ENCODE measurements around the gene GAGE10. TPM values are rescaled to one million over a fixed set of nuclear protein-coding genes. Genes with fewer than 3 reads are reported as not detected.

Gene GAGE10
- total RNA-seq, 2 experiments from 2014 or later = not detected

DNA sequence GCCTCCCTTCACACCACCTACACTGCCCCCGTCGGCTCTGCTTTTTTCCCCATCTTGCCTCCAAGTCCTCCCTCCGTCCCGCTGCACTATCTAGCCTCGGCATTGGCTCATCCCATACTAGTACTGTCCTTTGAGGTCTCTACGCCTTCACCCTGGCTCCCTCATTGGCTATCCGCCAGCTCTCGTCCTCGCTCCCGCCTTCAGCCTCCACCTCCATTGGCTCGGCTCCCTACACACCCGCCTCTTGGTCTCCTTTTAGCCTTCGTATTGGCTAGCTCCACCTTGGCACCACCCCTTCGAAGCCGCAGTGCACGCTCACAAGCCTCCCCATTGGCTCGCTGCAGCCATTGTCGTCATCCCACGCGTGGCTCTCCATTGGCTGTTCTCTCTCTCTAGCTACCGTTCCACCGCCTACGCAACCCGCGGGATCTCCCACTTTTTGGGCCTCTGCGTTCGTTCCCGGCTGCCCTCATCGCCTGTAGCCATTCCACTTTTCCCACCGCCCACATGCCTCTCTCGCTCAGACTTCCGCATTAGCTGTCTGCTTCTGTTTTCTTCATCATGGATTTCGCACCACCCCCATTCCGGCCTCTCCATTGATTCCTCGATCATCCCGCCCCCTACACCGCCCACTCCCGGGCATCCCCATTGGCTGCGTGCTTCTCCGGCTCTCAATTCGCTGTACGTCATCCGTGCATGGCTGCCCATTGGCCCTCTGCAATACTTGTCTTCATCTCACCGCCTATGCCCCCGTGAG, 34.3 kb upstream of the GAGE10 start:
- Mint-ChIP-seq H3K27ac (peak overlapping the region; percentile 100), H3K4me1 (peaks cover 62% of the 10 kb centered on the region), H3K9me3 (ENCODE audit: low read depth) (no peaks in the 10 kb centered on the region), H3K4me3 (peak overlapping the region; percentile 98), H3K27me3 (no peaks in the 10 kb centered on the region), H3K36me3 (peaks cover 17% of the 10 kb centered on the region)
- ATAC-seq (peak; percentile 84), DNase-seq (peak; percentile 97)
- CTCF ChIA-PET = interaction anchor here (2.0 kb wide), 1 partner anchor 76 kb away, joined by 7 read pairs; no protein-coding TSS in a partner anchor

GRCh38 chrX:49269767-49270248, 33.6 kb upstream of the GAGE10 start, which contains the start of gene PPP1R3F:
TSS of gene PPP1R3F (plus strand) at chrX:49269793. CDS start at chrX:49269870, 77 bp downstream.
- H3K4me1 Mint-ChIP-seq = peaks cover 63% of the 10 kb centered on the region
- H3K4me3 Mint-ChIP-seq = peak within 1 kb of the TSS; percentile 98
- ATAC-seq (peak; percentile 6), DNase-seq (no peak)
- CTCF ChIA-PET = interaction anchor here (2.0 to 2.6 kb wide), 2 partner anchors 11 to 77 kb away, joined by 5 to 7 read pairs; no protein-coding TSS in a partner anchor
- H3K9me3 Mint-ChIP-seq (ENCODE audit: low read depth) = no peaks in the 10 kb centered on the region
- peaks cover 23% of the 10 kb centered on the region for H3K36me3 Mint-ChIP-seq
- peak within 1 kb of the TSS; percentile 100 for H3K27ac Mint-ChIP-seq
- H3K27me3 Mint-ChIP-seq = no peaks in the 10 kb centered on the region

- H3K27ac Mint-ChIP-seq = peak overlapping the region; percentile 95
- H3K36me3 Mint-ChIP-seq = peaks cover 29% of the 10 kb centered on the region
- DNase-seq (no peak), ATAC-seq (no peak)
- peaks cover 64% of the 10 kb centered on the region for H3K4me1 Mint-ChIP-seq
- H3K4me3 Mint-ChIP-seq = peak overlapping the region; percentile 80
- no peaks in the 10 kb centered on the region for H3K27me3 Mint-ChIP-seq
- CTCF ChIA-PET = interaction anchor here (2.6 kb wide), 1 partner anchor 11 kb away, joined by 5 read pairs; no protein-coding TSS in a partner anchor
- H3K9me3 Mint-ChIP-seq (ENCODE audit: low read depth) = no peaks in the 10 kb centered on the region
These were observed 33.1 kb upstream of the GAGE10 start for GRCh38 chrX:49270249-49270921.

- H3K9me3 Mint-ChIP-seq (ENCODE audit: low read depth) = no peaks in the 10 kb centered on the region
- H3K4me1 Mint-ChIP-seq = peaks cover 70% of the 10 kb centered on the region
- no peaks in the 10 kb centered on the region for H3K27me3 Mint-ChIP-seq
- H3K27ac Mint-ChIP-seq = peak overlapping the region; percentile 95
- peak overlapping the region; percentile 80 for H3K4me3 Mint-ChIP-seq
- ATAC-seq (no peak), DNase-seq (no peak)
- CTCF ChIA-PET = interaction anchor here (0.9 to 2.6 kb wide), 3 partner anchors 10 to 80 kb away, joined by 3 to 6 read pairs (median 5); no protein-coding TSS in a partner anchor
- peaks cover 32% of the 10 kb centered on the region for H3K36me3 Mint-ChIP-seq
These were observed 32.1 kb upstream of the GAGE10 start for GRCh38 chrX:49271341-49271740.

DNA sequence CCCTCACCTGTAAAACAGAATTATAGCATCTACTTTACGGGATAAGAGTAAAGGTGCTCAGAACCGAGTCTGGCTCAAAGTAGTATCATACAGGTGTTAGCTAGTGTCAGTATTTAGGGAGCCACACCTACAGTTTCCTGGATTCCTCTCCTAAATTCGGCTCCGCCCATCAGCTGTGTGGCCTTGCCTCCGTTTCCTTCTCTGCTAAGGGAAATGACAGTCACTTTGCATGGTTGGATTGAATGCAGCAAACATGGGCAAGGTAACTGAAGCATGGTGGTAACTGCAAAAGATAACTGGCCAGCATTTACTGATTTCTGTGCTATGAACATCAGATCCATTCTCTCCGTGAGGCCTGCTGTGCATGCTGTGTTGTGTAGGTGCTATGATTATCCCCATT, 31.0 kb upstream of the GAGE10 start:
- CTCF ChIA-PET = interaction anchor here (1.3 to 2.1 kb wide), 4 partner anchors 15 to 117 kb away, joined by 4 to 6 read pairs (median 6); no protein-coding TSS in a partner anchor
- Mint-ChIP-seq H3K27ac (peak overlapping the region; percentile 95), H3K27me3 (no peaks in the 10 kb centered on the region), H3K9me3 (ENCODE audit: low read depth) (no peaks in the 10 kb centered on the region), H3K4me1 (peaks cover 75% of the 10 kb centered on the region), H3K36me3 (peaks cover 32% of the 10 kb centered on the region), H3K4me3 (peak overlapping the region; percentile 80)
- DNase-seq = peak; percentile 59
- ATAC-seq = no peak

DNA sequence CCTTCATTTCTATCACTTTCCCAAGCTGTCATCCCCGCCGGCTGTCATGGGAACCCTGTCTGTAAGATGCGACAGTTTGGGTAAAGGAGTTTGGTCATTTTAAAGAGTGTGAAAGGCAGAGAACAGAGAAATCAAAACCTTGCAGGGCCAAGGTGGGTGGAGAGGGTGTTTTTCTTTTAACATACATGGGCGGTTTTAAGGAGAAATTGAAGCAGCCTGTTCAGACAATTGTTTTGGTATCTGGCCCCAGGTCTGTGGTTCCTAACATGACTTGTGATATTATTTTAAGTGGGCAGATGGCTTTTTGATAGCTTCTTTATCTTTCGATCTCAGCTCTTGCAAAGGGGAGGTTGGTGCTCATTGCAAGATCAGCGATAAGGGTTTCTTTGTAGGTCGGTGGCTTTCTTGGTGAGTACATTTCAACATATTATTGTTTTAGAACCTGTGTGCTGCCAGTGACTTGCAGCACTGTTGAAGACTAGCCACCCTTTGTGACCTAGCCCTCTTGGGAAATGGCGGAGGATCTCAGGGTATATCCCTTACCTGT, 30.2 kb upstream of the GAGE10 start:
- H3K4me1 Mint-ChIP-seq = peaks cover 76% of the 10 kb centered on the region
- H3K27ac Mint-ChIP-seq = peak overlapping the region; percentile 95
- peak overlapping the region; percentile 80 for H3K4me3 Mint-ChIP-seq
- ATAC-seq (peak; percentile 2), DNase-seq (peak; percentile 77)
- CTCF ChIA-PET = interaction anchor here (1.3 to 2.1 kb wide), 4 partner anchors 14 to 118 kb away, joined by 4 to 6 read pairs (median 6); no protein-coding TSS in a partner anchor
- no peaks in the 10 kb centered on the region for H3K9me3 Mint-ChIP-seq (ENCODE audit: low read depth)
- peaks cover 32% of the 10 kb centered on the region for H3K36me3 Mint-ChIP-seq
- H3K27me3 Mint-ChIP-seq = no peaks in the 10 kb centered on the region

DNA sequence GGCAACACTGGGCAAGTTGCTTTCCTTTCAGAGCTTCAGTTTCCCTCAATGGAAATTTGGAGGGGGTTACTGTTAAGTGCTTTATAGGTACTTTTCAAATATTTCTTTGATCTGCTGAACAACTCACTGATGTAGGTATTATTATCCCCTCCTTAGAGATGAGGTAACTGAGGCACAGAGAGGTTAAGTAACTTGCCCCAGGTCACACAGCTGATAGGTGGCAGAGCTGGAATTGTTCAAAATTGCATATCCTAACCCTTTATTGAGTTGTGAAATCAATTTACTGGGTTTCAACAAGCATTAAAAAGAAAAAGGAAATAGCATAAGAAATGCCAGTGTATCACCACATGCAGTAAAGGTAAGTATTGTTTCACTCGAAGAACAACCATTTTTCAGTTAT, 27.2 kb upstream of the GAGE10 start:
- peaks cover 31% of the 10 kb centered on the region for H3K36me3 Mint-ChIP-seq
- no peak for DNase-seq
- ATAC-seq = no peak
- peaks cover 88% of the 10 kb centered on the region for H3K4me1 Mint-ChIP-seq
- H3K4me3 Mint-ChIP-seq = peak overlapping the region; percentile 32
- H3K27ac Mint-ChIP-seq = peak overlapping the region; percentile 95
- H3K27me3 Mint-ChIP-seq = no peaks in the 10 kb centered on the region
- CTCF ChIA-PET = no interaction called here
- no peaks in the 10 kb centered on the region for H3K9me3 Mint-ChIP-seq (ENCODE audit: low read depth)

- Mint-ChIP-seq H3K4me1 (peaks cover 84% of the 10 kb centered on the region), H3K36me3 (peaks cover 27% of the 10 kb centered on the region), H3K27ac (peak overlapping the region; percentile 95), H3K27me3 (no peaks in the 10 kb centered on the region), H3K4me3 (peak overlapping the region; percentile 60), H3K9me3 (ENCODE audit: low read depth) (no peaks in the 10 kb centered on the region)
- peak; percentile 4 for ATAC-seq
- CTCF ChIA-PET = no interaction called here
- peak; percentile 56 for DNase-seq
These were observed 26.5 kb upstream of the GAGE10 start for GRCh38 chrX:49276671-49277534.

- Mint-ChIP-seq H3K9me3 (ENCODE audit: low read depth) (no peaks in the 10 kb centered on the region), H3K36me3 (peaks cover 29% of the 10 kb centered on the region), H3K4me1 (peaks cover 83% of the 10 kb centered on the region), H3K27me3 (no peaks in the 10 kb centered on the region), H3K4me3 (peak overlapping the region; percentile 60), H3K27ac (peak overlapping the region; percentile 95)
- DNase-seq = peak; percentile 35
- no peak for ATAC-seq
- CTCF ChIA-PET = no interaction called here
These were observed 26.0 kb upstream of the GAGE10 start for GRCh38 chrX:49277535-49277830.

GRCh38 chrX:49278081-49278480, 25.4 kb upstream of the GAGE10 start:
- CTCF ChIA-PET = no interaction called here
- peaks cover 29% of the 10 kb centered on the region for H3K36me3 Mint-ChIP-seq
- H3K27ac Mint-ChIP-seq = peak overlapping the region; percentile 95
- H3K4me1 Mint-ChIP-seq = peaks cover 80% of the 10 kb centered on the region
- no peaks in the 10 kb centered on the region for H3K27me3 Mint-ChIP-seq
- no peak for DNase-seq
- H3K4me3 Mint-ChIP-seq = peak overlapping the region; percentile 60
- H3K9me3 Mint-ChIP-seq (ENCODE audit: low read depth) = no peaks in the 10 kb centered on the region
- no peak for ATAC-seq

DNA sequence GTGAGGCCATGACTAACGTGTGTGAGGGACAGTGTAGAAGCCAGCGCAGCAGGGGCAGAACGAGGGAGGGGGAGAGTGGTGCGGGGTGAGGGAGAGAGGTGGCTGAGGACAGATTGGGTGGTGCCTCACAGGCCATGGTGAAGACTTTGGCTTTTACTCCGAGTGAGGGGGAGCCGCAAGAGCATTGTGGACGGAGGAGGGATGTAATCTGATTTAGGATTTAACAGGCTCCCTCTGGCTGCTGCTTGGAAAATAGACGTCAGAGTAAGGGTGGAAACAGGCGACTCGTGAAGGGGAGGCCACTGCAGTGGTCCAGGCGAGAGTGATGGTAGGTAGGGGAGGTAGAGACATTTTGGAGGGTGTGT, 20.8 kb upstream of the GAGE10 start:
- H3K27ac Mint-ChIP-seq = no peak overlapping the region
- H3K27me3 Mint-ChIP-seq = no peaks in the 10 kb centered on the region
- no peak for DNase-seq
- no peak overlapping the region for H3K4me3 Mint-ChIP-seq
- no peak for ATAC-seq
- H3K4me1 Mint-ChIP-seq = peaks cover 44% of the 10 kb centered on the region
- peaks cover 17% of the 10 kb centered on the region for H3K36me3 Mint-ChIP-seq
- H3K9me3 Mint-ChIP-seq (ENCODE audit: low read depth) = no peaks in the 10 kb centered on the region
- CTCF ChIA-PET = no interaction called here

DNA sequence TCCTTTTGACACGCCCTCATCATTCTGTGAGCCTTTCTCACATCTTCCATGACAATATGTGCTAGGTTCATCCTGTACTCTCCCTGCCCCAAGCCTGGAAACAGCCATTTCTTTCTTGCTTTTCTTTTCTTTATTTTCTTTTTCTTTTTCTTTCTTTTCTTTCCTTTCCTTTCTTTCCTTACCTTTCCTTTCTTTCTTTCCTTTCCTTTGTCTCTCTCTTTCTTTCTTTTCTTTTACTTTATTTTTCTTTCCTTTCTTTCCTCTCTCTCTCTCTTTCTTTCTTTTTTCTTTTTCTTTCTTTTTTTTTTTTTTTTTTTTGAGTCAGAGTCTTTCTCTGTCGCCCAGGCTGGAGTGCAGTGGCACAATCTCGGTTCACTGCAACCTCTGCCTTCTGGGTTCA, 19.2 kb upstream of the GAGE10 start:
- Mint-ChIP-seq H3K27ac (no peak overlapping the region), H3K27me3 (no peaks in the 10 kb centered on the region), H3K9me3 (ENCODE audit: low read depth) (no peaks in the 10 kb centered on the region), H3K4me3 (no peak overlapping the region), H3K4me1 (peaks cover 44% of the 10 kb centered on the region), H3K36me3 (peaks cover 17% of the 10 kb centered on the region)
- DNase-seq (no peak), ATAC-seq (no peak)
- CTCF ChIA-PET = no interaction called here

DNA sequence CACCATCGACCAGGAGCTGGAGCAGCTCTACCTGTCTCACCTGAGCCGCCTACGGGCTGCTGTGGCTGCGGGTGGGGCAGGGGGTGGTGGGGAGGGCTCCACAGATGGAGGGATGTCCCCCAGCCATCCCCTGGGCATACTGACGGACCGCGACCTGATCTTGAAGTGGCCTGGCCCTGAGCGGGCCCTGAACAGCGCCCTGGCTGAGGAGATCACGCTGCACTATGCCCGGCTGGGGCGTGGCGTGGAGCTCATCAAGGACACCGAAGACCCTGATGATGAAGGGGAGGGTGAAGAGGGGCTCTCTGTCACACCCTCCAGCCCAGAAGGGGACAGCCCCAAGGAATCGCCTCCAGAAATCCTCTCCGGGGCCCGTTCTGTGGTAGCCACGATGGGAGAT, 17.3 kb upstream of the GAGE10 start:
- Mint-ChIP-seq H3K4me3 (no peak overlapping the region), H3K4me1 (peaks cover 35% of the 10 kb centered on the region), H3K36me3 (peaks cover 12% of the 10 kb centered on the region), H3K27ac (no peak overlapping the region), H3K9me3 (ENCODE audit: low read depth) (no peaks in the 10 kb centered on the region), H3K27me3 (no peaks in the 10 kb centered on the region)
- CTCF ChIA-PET = no interaction called here
- ATAC-seq (no peak), DNase-seq (no peak)

Measured in activated CD8-positive, alpha-beta memory T cell treated with anti-CD3 and anti-CD28 coated beads, Interleukin-2, amount 10 ng/mL, durations not matched to agents 7 days and 5 days (primary cell).